CD14-positive monocyte (primary cell): ENCODE measurements around the gene DOK6. TPM values are rescaled to one million over a fixed set of nuclear protein-coding genes. Genes with fewer than 3 reads are reported as not detected.

Experiments used
- DNase-seq, 3 donors: peaks; one replicate each; pipeline ENCODE4 v3.0.0-alpha.2; 2011 to 2022
- H2AFZ ChIP-seq: 2 replicates; pipeline ENCODE4 v1.6.0; 2012; ENCODE audit warnings: mild to moderate bottlenecking, low read depth, low read length, inconsistent platforms; ENCODE audit not compliant: insufficient read depth, poor library complexity, severe bottlenecking
- H3K27ac ChIP-seq, 2 donors: 1 replicate in 1 of 2; 2 replicates in 1 of 2; pipeline ENCODE4 v1.5.1; 2012 to 2013; ENCODE audit warnings: low read length in 2 of 2, control low read depth in 1 of 2, inconsistent platforms in 1 of 2, low read depth in 1 of 2, mild to moderate bottlenecking in 1 of 2
- H3K27me3 ChIP-seq, 2 donors: one replicate each; pipeline versions ENCODE4 v1.6.0 to v1.6.1; 2011 to 2013; ENCODE audit warnings: low read length in 2 of 2; ENCODE audit not compliant: control insufficient read depth in 2 of 2, insufficient read depth in 2 of 2
- H3K36me3 ChIP-seq, 2 donors: replicated peaks in 1 of 2; 1 replicate in 1 of 2; 2 replicates in 1 of 2; pipeline versions ENCODE4 v1.5.1 to v1.6.1; 2012 to 2013; ENCODE audit warnings: low read length in 2 of 2, control low read depth in 1 of 2, inconsistent platforms in 1 of 2, mild to moderate bottlenecking in 1 of 2; ENCODE audit not compliant: insufficient read depth in 2 of 2, control insufficient read depth in 1 of 2
- H3K4me1 ChIP-seq, 2 donors: 1 replicate in 1 of 2; 2 replicates in 1 of 2; pipeline versions ENCODE4 v1.5.1 to v1.6.1; 2012 to 2013; ENCODE audit warnings: low read length in 2 of 2, control low read depth in 1 of 2, inconsistent platforms in 1 of 2, mild to moderate bottlenecking in 1 of 2, moderate library complexity in 1 of 2; ENCODE audit not compliant: insufficient read depth in 2 of 2, control insufficient read depth in 1 of 2
- H3K4me2 ChIP-seq: replicated peaks from 2 replicates; pipeline ENCODE3; 2012; ENCODE audit warnings: low read length, moderate library complexity, mild to moderate bottlenecking; ENCODE audit not compliant: poor library complexity, severe bottlenecking; ENCODE audit errors: extremely low read depth
- H3K4me3 ChIP-seq, 3 experiments: fragments of 200-600 bp in 1 of 3; sonication (generic) in 1 of 3; replicated peaks in 1 of 3; 1 replicate in 2 of 3; 2 replicates in 1 of 3; pipeline ENCODE4 v1.5.1; 2011 to 2013; ENCODE audit warnings: low read length in 3 of 3, mild to moderate bottlenecking in 3 of 3, control low read depth in 2 of 3, low read depth in 2 of 3, inconsistent platforms in 1 of 3, moderate library complexity in 1 of 3
- H3K79me2 ChIP-seq: 2 replicates; pipeline ENCODE4 v1.6.0; 2012; ENCODE audit warnings: mild to moderate bottlenecking, control low read depth, inconsistent platforms, low read length, moderate library complexity; ENCODE audit not compliant: insufficient read depth
- H3K9ac ChIP-seq: 2 replicates; pipeline ENCODE4 v1.6.0; 2017; ENCODE audit warnings: low read length, mild to moderate bottlenecking; ENCODE audit not compliant: insufficient read depth, poor library complexity, severe bottlenecking
- H3K9me3 ChIP-seq, 2 donors: replicated peaks in 1 of 2; 1 replicate in 1 of 2; 2 replicates in 1 of 2; pipeline versions ENCODE4 v1.5.1 to v1.6.1; 2012 to 2013; ENCODE audit warnings: low read length in 2 of 2, control low read depth in 1 of 2; ENCODE audit not compliant: control insufficient read depth in 1 of 2, insufficient read depth in 1 of 2
- H4K20me1 ChIP-seq: 2 replicates; pipeline ENCODE4 v1.6.0; 2012; ENCODE audit warnings: mild to moderate bottlenecking, low read length, control low read depth, moderate library complexity; ENCODE audit not compliant: insufficient read depth
- H3K27ac Mint-ChIP-seq, 7 donors: one replicate each; pipeline ENCODE4 v1.8.0; 2020; ENCODE audit warnings: mild to moderate bottlenecking in 7 of 7, mixed read lengths in 7 of 7, moderate library complexity in 6 of 7, inconsistent platforms in 2 of 7
- H3K27me3 Mint-ChIP-seq, 3 donors: one replicate each; pipeline ENCODE4 v1.8.0; 2021 to 2022; ENCODE audit warnings: low read depth in 3 of 3, mild to moderate bottlenecking in 3 of 3, mixed read lengths in 3 of 3, moderate library complexity in 3 of 3, inconsistent platforms in 1 of 3
- H3K36me3 Mint-ChIP-seq, 2 donors: one replicate each; pipeline ENCODE4 v1.8.0; 2020; ENCODE audit warnings: mixed read lengths in 2 of 2, inconsistent platforms in 1 of 2, mild to moderate bottlenecking in 1 of 2
- H3K4me1 Mint-ChIP-seq: one replicate; pipeline ENCODE4 v1.8.0; 2020; ENCODE audit warnings: mild to moderate bottlenecking, mixed read lengths
- H3K4me3 Mint-ChIP-seq, 2 donors: one replicate each; pipeline ENCODE4 v1.8.0; 2020; ENCODE audit warnings: mild to moderate bottlenecking in 2 of 2, mixed read lengths in 2 of 2, moderate library complexity in 1 of 2
- H3K9me3 Mint-ChIP-seq, 7 donors: one replicate each; pipeline ENCODE4 v1.8.0; 2020 to 2022; ENCODE audit warnings: mixed read lengths in 7 of 7, mild to moderate bottlenecking in 6 of 7, moderate library complexity in 6 of 7, inconsistent platforms in 2 of 7
- CTCF ChIP-seq: fragments of 200-600 bp; IDR thresholded peaks from one replicate; pipeline ENCODE4 v1.8.0; 2022; ENCODE audit warnings: antibody characterized with exemption, mild to moderate bottlenecking
- WGBS: methylation state at CpG from one replicate; pipeline ENCODE4 v1.1.5; 2013; ENCODE audit warnings: missing lambda C conversion rate; ENCODE audit not compliant: insufficient coverage; 5-methylcytosine and 5-hydroxymethylcytosine counted together
- intact Hi-C, 2 donors: fragments of 100-400 bp; cut with micrococcal nuclease; formaldehyde crosslinking; loops; one replicate each; pipeline versions ENCODE4 v1.15.0 to v1.15.1; 2023
- polyA plus RNA-seq, 3 donors: library from polyadenylated mRNA; depleted of rRNA in 1 of 3; unstranded in 2 of 3; stranded (reverse) in 1 of 3; fragments of 300-500 nt in 2 of 3; fragments of >200 nt in 1 of 3; fragmentation: Illumina TruSeq in 2 of 3; gene quantifications; 1 replicate in 2 of 3; 2 replicates in 1 of 3; pipeline ENCODE4 v1.2.3, GENCODE V29; 2012 to 2021

Gene DOK6
- polyA plus RNA-seq, 3 donors, result not detected

- no peak overlapping the region for H3K4me3 Mint-ChIP-seq
- H3K36me3 Mint-ChIP-seq, result no peaks in the 10 kb centered on the region
- no peaks in the 10 kb centered on the region for H3K9me3 ChIP-seq
- peaks cover 0 to 5% (median 2%) of the 10 kb centered on the region in 7 donors for H3K9me3 Mint-ChIP-seq
- H3K4me2 ChIP-seq, result no peak overlapping the region
- H3K27me3 ChIP-seq, result no peaks in the 10 kb centered on the region
- no peaks in the 10 kb centered on the region for H3K4me1 Mint-ChIP-seq
- H3K27me3 Mint-ChIP-seq, result no peaks in the 10 kb centered on the region
- no peak overlapping the region for H3K27ac Mint-ChIP-seq
- H3K4me1 ChIP-seq, result no peaks in the 10 kb centered on the region
- intact Hi-C loops, result no loop called here
- no peaks in the 10 kb centered on the region for H4K20me1 ChIP-seq
- H3K4me3 ChIP-seq, result no peak overlapping the region
- TF ChIP-seq CTCF, result no peak
- no peak overlapping the region for H2AFZ ChIP-seq
- H3K9ac ChIP-seq, result no peak overlapping the region
- no peaks in the 10 kb centered on the region for H3K79me2 ChIP-seq
- no peak for DNase-seq
- H3K27ac ChIP-seq, result no peak overlapping the region
- H3K36me3 ChIP-seq, result no peaks in the 10 kb centered on the region
Observed at GRCh38 chr18:69697069-69697468, 296.4 kb downstream of the DOK6 start.

GRCh38 chr18:69697689-69698088, 297.0 kb downstream of the DOK6 start:
- Histone ChIP-seq H3K27ac (no peak overlapping the region), H3K79me2 (no peaks in the 10 kb centered on the region), H3K4me1 (no peaks in the 10 kb centered on the region), H2AFZ (no peak overlapping the region), H3K4me3 (no peak overlapping the region), H3K36me3 (no peaks in the 10 kb centered on the region), H3K9me3 (no peaks in the 10 kb centered on the region), H3K27me3 (no peaks in the 10 kb centered on the region), H3K4me2 (no peak overlapping the region), H3K9ac (no peak overlapping the region), H4K20me1 (no peaks in the 10 kb centered on the region)
- no peak for DNase-seq
- H3K36me3 Mint-ChIP-seq, result no peaks in the 10 kb centered on the region
- WGBS, result 100% methylated on average over 2 of the region's 3 CpGs
- TF ChIP-seq CTCF, result no peak
- no peaks in the 10 kb centered on the region for H3K27me3 Mint-ChIP-seq
- no peak overlapping the region for H3K27ac Mint-ChIP-seq
- intact Hi-C loops, result no loop called here
- H3K4me1 Mint-ChIP-seq, result no peaks in the 10 kb centered on the region
- H3K4me3 Mint-ChIP-seq, result no peak overlapping the region
- H3K9me3 Mint-ChIP-seq, result peaks cover 0 to 5% (median 2%) of the 10 kb centered on the region in 7 donors
